ENCODE data around the gene RRP15.

GRCh38 chr1:218366322-218367052, 81.4 kb downstream of the RRP15 start:
- TF ChIP-seq, protein P1, sequence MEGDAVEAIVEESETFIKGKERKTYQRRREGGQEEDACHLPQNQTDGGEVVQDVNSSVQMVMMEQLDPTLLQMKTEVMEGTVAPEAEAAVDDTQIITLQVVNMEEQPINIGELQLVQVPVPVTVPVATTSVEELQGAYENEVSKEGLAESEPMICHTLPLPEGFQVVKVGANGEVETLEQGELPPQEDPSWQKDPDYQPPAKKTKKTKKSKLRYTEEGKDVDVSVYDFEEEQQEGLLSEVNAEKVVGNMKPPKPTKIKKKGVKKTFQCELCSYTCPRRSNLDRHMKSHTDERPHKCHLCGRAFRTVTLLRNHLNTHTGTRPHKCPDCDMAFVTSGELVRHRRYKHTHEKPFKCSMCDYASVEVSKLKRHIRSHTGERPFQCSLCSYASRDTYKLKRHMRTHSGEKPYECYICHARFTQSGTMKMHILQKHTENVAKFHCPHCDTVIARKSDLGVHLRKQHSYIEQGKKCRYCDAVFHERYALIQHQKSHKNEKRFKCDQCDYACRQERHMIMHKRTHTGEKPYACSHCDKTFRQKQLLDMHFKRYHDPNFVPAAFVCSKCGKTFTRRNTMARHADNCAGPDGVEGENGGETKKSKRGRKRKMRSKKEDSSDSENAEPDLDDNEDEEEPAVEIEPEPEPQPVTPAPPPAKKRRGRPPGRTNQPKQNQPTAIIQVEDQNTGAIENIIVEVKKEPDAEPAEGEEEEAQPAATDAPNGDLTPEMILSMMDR (IDR thresholded peaks at IDR 0.05): no peak
- TF ChIP-seq NR2C2 (CRISPR knock-in tag; IDR thresholded peaks at IDR 0.05): no peak
- TF ChIP-seq KAT7 (CRISPR knock-in tag; IDR thresholded peaks at IDR 0.05; ENCODE audit: borderline replicate concordance): no peak
- TF ChIP-seq SP1 (CRISPR knock-in tag; conservative IDR thresholded peaks at IDR 0.05): no peak
- TF ChIP-seq ZSCAN18 (CRISPR knock-in tag; IDR thresholded peaks at IDR 0.05): no peak
- TF ChIP-seq, protein P2, sequence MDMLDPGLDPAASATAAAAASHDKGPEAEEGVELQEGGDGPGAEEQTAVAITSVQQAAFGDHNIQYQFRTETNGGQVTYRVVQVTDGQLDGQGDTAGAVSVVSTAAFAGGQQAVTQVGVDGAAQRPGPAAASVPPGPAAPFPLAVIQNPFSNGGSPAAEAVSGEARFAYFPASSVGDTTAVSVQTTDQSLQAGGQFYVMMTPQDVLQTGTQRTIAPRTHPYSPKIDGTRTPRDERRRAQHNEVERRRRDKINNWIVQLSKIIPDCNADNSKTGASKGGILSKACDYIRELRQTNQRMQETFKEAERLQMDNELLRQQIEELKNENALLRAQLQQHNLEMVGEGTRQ (CRISPR knock-in tag; IDR thresholded peaks at IDR 0.05): no peak
- no peak for TF ChIP-seq RORB (CRISPR knock-in tag; IDR thresholded peaks at IDR 0.05)
- TF ChIP-seq MLX (CRISPR knock-in tag; IDR thresholded peaks at IDR 0.05): no peak
- TF ChIP-seq HMGA2 (CRISPR knock-in tag; IDR thresholded peaks at IDR 0.05): no peak
- TF ChIP-seq FOXJ3 (CRISPR knock-in tag; IDR thresholded peaks at IDR 0.05; ENCODE audit: borderline replicate concordance): no peak
- TF ChIP-seq, protein P3, sequence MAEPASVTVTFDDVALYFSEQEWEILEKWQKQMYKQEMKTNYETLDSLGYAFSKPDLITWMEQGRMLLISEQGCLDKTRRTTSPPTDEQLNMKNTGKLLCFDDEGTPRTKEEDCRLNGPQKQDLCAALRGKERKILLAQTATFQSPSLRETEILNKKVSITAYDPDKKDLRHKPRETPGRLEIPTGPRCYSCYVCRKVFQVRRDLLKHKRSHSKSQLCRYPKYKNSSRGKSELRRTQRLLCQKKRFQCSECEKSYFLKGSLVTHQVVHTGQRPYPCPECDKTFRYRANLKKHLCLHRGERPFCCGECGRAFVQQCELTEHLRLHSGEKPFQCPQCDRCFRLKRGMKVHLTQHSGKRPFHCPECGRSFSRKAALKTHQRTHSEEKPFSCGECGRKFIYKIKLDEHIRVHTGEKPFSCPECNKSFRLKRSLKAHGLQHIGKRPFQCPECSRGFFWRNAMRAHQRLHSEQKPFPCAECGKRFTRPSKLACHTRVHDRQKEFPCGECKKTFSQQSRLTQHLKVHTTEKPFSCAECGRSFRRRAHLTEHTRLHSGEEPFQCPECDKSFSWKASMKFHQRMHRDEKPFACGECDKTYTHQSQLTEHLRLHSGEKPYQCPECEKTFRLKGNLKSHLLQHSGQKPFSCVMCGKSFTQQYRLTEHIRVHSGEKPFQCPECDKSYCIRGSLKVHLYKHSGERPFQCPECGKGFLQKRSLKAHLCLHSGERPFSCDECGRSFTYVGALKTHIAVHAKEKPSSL (CRISPR knock-in tag; conservative IDR thresholded peaks at IDR 0.05): no peak
- no peak for TF ChIP-seq CBFB (CRISPR knock-in tag; IDR thresholded peaks at IDR 0.05; ENCODE audit: low read depth)
- TF ChIP-seq ETV6 (CRISPR knock-in tag; IDR thresholded peaks at IDR 0.05): no peak
- no peak for TF ChIP-seq TEAD4 (CRISPR knock-in tag; IDR thresholded peaks at IDR 0.05)

All from WTC11 (cell line).